K562 (cell line): Measurements from ENCODE around the gene CYB561A3. TPM values are rescaled to one million over a fixed set of nuclear protein-coding genes. Genes with fewer than 3 reads are reported as not detected.

Source experiments
- ATAC-seq: fragments of 200-7000 bp; cut with Tn5 transposase; 3 replicates; pipeline ENCODE4 v1.9.1; 2020; ENCODE audit warnings: moderate library complexity
- BruUV-seq: library from RNA; stranded (reverse); fragments of 400-500 nt; replicated peaks from 2 replicates; lab custom pipeline; 2021; lab: Mats Ljungman, UMichigan
- CTCF ChIA-PET: fragments of 300-600 bp; formaldehyde crosslinking; extraction: SDS; loops from one replicate; lab custom pipeline; 2021; ENCODE audit warnings: low intra/inter-chr PET ratio; lab: Yijun Ruan, JAX
- POLR2A ChIA-PET: fragments of 300-600, 350-650 bp; sonication (Branson Sonifier 250); formaldehyde crosslinking; extraction: SDS; loops from one replicate; lab custom pipeline; 2021; ENCODE audit warnings: antibody characterized with exemption, inconsistent platforms; lab: Yijun Ruan, JAX
- DNase-seq, 4 experiments: peaks; one replicate each; pipeline versions ENCODE4 v3.0.0 to v3.0.0-alpha.2; 2011 to 2018; ENCODE audit warnings: low spot score in 3 of 4, mixed read lengths in 3 of 4; ENCODE audit errors: extremely low read depth in 1 of 4
- FAIRE-seq: peaks from 2 replicates; lab custom pipeline; 2011; peaks lifted over from hg19 to GRCh38; lab: Jason Lieb, UNC
- H2AFZ ChIP-seq: 2 replicates; pipeline ENCODE4 v1.6.0; 2011; ENCODE audit warnings: low read depth, low read length, control low read depth, inconsistent platforms
- H3K27ac ChIP-seq: fragments of 200-600 bp; 3 replicates; pipeline ENCODE4 v1.8.0; 2011; ENCODE audit warnings: low read depth, mild to moderate bottlenecking, control low read depth, inconsistent platforms, low read length, moderate library complexity, mixed read lengths; ENCODE audit errors: extremely low read depth
- H3K27me3 ChIP-seq, 2 experiments: fragments of 300-600 bp in 1 of 2; 2 replicates in 1 of 2; 3 replicates in 1 of 2; pipeline versions ENCODE4 v1.6.0 to v1.8.0; 2011; ENCODE audit warnings: inconsistent platforms in 2 of 2, low read length in 2 of 2, mild to moderate bottlenecking in 1 of 2, mixed read lengths in 1 of 2, moderate library complexity in 1 of 2; ENCODE audit not compliant: control insufficient read depth in 2 of 2, insufficient read depth in 2 of 2
- H3K36me3 ChIP-seq: fragments of 300-600 bp; 3 replicates; pipeline ENCODE4 v1.8.0; 2011; ENCODE audit warnings: mild to moderate bottlenecking, low read length, inconsistent platforms; ENCODE audit not compliant: control insufficient read depth, insufficient read depth
- H3K4me1 ChIP-seq, 2 experiments: fragments of 200-600 bp in 1 of 2; replicated peaks in 1 of 2; 2 replicates in 1 of 2; 3 replicates in 1 of 2; pipeline versions ENCODE4 v1.5.1 to v1.8.0; 2011; ENCODE audit warnings: inconsistent platforms in 2 of 2, low read length in 2 of 2, mild to moderate bottlenecking in 1 of 2, mixed read lengths in 1 of 2, moderate library complexity in 1 of 2; ENCODE audit not compliant: control insufficient read depth in 2 of 2, insufficient read depth in 2 of 2
- H3K4me2 ChIP-seq: 2 replicates; pipeline ENCODE4 v1.6.1; 2011; ENCODE audit warnings: low read length, control low read depth, inconsistent platforms, mixed read lengths; ENCODE audit not compliant: insufficient read depth
- H3K4me3 ChIP-seq: fragments of 200-600 bp; sonication (generic), shearing (Covaris generic); 2 replicates; pipeline ENCODE4 v1.5.1; 2016; ENCODE audit warnings: control low read depth, inconsistent platforms
- H3K79me2 ChIP-seq: fragments of 200-600 bp; 3 replicates; pipeline ENCODE4 v1.8.0; 2011; ENCODE audit warnings: low read length, inconsistent platforms; ENCODE audit not compliant: control insufficient read depth, insufficient read depth
- H3K9ac ChIP-seq, 2 experiments: 2 replicates each; pipeline versions ENCODE4 v1.6.0 to v1.6.1; 2011; ENCODE audit warnings: low read depth in 2 of 2, low read length in 2 of 2, control low read depth in 1 of 2, inconsistent platforms in 1 of 2, mild to moderate bottlenecking in 1 of 2, mixed read lengths in 1 of 2; ENCODE audit not compliant: insufficient read depth in 1 of 2
- H3K9me1 ChIP-seq: one replicate; pipeline ENCODE4 v1.6.0; 2011; ENCODE audit warnings: inconsistent platforms, mild to moderate bottlenecking, low read length, moderate library complexity; ENCODE audit not compliant: control insufficient read depth, insufficient read depth
- H3K9me3 ChIP-seq: replicated peaks from 2 replicates; pipeline ENCODE4 v1.5.1; 2011; ENCODE audit warnings: low read depth, low read length, inconsistent platforms; ENCODE audit not compliant: control insufficient read depth, insufficient read depth
- H4K20me1 ChIP-seq: replicated peaks from 2 replicates; pipeline ENCODE4 v1.6.1; 2011; ENCODE audit warnings: low read length, inconsistent platforms, mixed read lengths; ENCODE audit not compliant: control insufficient read depth, insufficient read depth
- CC2D1A ChIP-seq: fragments of 450-650 bp; IDR thresholded peaks from 2 replicates; pipeline ENCODE4 v1.6.1; 2017; ENCODE audit warnings: mild to moderate bottlenecking
- KDM4B ChIP-seq, 2 experiments: fragments of 450-650 bp in 1 of 2; sonication (generic) in 1 of 2; IDR thresholded peaks; 2 replicates each; pipeline ENCODE4 v1.6.1; 2016 to 2017; ENCODE audit warnings: borderline replicate concordance in 2 of 2, antibody characterized with exemption in 1 of 2, low read depth in 1 of 2, mild to moderate bottlenecking in 1 of 2
- MAZ ChIP-seq, 2 experiments: fragments of 450-650 bp in 1 of 2; sonication (generic) in 1 of 2; formaldehyde crosslinking; IDR thresholded peaks in 1 of 2; conservative IDR thresholded peaks in 1 of 2; 2 replicates each; pipeline versions ENCODE4 v1.4.0 to v1.5.0; 2020; ENCODE audit warnings: mild to moderate bottlenecking in 1 of 2, missing genetic modification reagents in 1 of 2
- MEIS2 ChIP-seq: fragments of 450-650 bp; IDR thresholded peaks from 2 replicates; pipeline ENCODE4 v1.6.1; 2014; ENCODE audit warnings: mild to moderate bottlenecking; ENCODE audit not compliant: partially characterized antibody
- NEUROD1 ChIP-seq: fragments of 150-350 bp; IDR thresholded peaks from 2 replicates; pipeline ENCODE4 v1.6.1; 2014; ENCODE audit warnings: borderline replicate concordance, low read length, low read depth; ENCODE audit not compliant: partially characterized antibody
- PHF8 ChIP-seq: fragments of 200-600 bp; sonication (generic); IDR thresholded peaks from 2 replicates; pipeline ENCODE4 v1.6.1; 2012; ENCODE audit warnings: mixed run types, mild to moderate bottlenecking, inconsistent platforms, low read length, moderate library complexity, borderline replicate concordance
- SPI1 ChIP-seq: IDR thresholded peaks from 2 replicates; pipeline ENCODE4 v1.6.1; 2011; ENCODE audit warnings: low read depth, low read length, control low read depth, borderline replicate concordance
- TAF9B ChIP-seq: fragments of 450-650 bp; IDR thresholded peaks from 2 replicates; pipeline ENCODE4 v1.6.1; 2018; ENCODE audit warnings: mild to moderate bottlenecking; ENCODE audit not compliant: partially characterized antibody
- U2AF1 ChIP-seq: fragments of 200-400 bp; formaldehyde crosslinking; optimal IDR thresholded peaks from 2 replicates; pipeline ENCODE3; 2017; ENCODE audit warnings: mild to moderate bottlenecking, low read depth, low read length, moderate library complexity
- ZNF124 ChIP-seq: sonication (generic); formaldehyde crosslinking; IDR thresholded peaks from 2 replicates; pipeline ENCODE4 v1.8.1; 2022; ENCODE audit warnings: missing genetic modification reagents
- WGBS: fragments of 100-300 bp; shearing (Covaris generic); methylation state at CpG from one replicate; pipeline ENCODE4 v1.1.6; 2016; ENCODE audit warnings: low coverage, mixed read lengths; ENCODE audit not compliant: insufficient coverage; ENCODE audit errors: missing lambda C conversion rate; 5-methylcytosine and 5-hydroxymethylcytosine counted together
- in situ Hi-C: fragments of 300-500 bp; cut with MboI; formaldehyde crosslinking; loops from 4 replicates; pipeline ENCODE4 v1.15.0; 2018; ENCODE audit warnings: inconsistent platforms, mixed read lengths
- intact Hi-C: fragments of 100-400 bp; cut with micrococcal nuclease; formaldehyde crosslinking; loops from 2 replicates; pipeline ENCODE4 v1.14.2; 2022
- polyA plus RNA-seq, 8 experiments: library from polyadenylated mRNA; depleted of rRNA in 4 of 8; stranded (reverse) in 5 of 8; unstranded in 3 of 8; fragments of >200 nt; fragmentation: Nextera tagmentation in 2 of 8; fragmentation: Illumina TruSeq in 1 of 8; extraction: Ambion mirVana in 2 of 8; extraction: Trizol in 1 of 8; gene quantifications; 2 replicates each; pipeline versions ENCODE4 v1.2.1 to v1.2.3, GENCODE V29; 2011 to 2014; ENCODE audit warnings: inconsistent platforms in 1 of 8, missing spikeins in 1 of 8
- total RNA-seq, 7 experiments: library from RNA; depleted of rRNA in 6 of 7; stranded (reverse); fragments of >200 nt in 6 of 7; fragmentation: Illumina TruSeq in 2 of 7; extraction: Trizol in 2 of 7; gene quantifications; 2 replicates each; pipeline versions ENCODE4 v1.2.1 to v1.2.3, GENCODE V29; 2011 to 2021; ENCODE audit warnings: low replicate concordance in 1 of 7
- TF ChIP-seq, protein P1 (sequence below): fragments of 450-650 bp; IDR thresholded peaks from 2 replicates; pipeline ENCODE4 v1.7.1; 2018; ENCODE audit warnings: mild to moderate bottlenecking, low read depth; ENCODE audit not compliant: partially characterized antibody
- TF ChIP-seq, protein P2 (sequence below): sonication (generic); formaldehyde crosslinking; IDR thresholded peaks from 2 replicates; pipeline ENCODE4 v1.8.0; 2022; ENCODE audit warnings: mild to moderate bottlenecking, missing genetic modification reagents

CYB561A3 gene
- total and polyA plus RNA-seq, 9 of the 15 experiments (the other 6 are each of a cell fraction or from before 2014, with no cell fraction given): 29.2 to 78.9 (median 37.9) TPM

DNA sequence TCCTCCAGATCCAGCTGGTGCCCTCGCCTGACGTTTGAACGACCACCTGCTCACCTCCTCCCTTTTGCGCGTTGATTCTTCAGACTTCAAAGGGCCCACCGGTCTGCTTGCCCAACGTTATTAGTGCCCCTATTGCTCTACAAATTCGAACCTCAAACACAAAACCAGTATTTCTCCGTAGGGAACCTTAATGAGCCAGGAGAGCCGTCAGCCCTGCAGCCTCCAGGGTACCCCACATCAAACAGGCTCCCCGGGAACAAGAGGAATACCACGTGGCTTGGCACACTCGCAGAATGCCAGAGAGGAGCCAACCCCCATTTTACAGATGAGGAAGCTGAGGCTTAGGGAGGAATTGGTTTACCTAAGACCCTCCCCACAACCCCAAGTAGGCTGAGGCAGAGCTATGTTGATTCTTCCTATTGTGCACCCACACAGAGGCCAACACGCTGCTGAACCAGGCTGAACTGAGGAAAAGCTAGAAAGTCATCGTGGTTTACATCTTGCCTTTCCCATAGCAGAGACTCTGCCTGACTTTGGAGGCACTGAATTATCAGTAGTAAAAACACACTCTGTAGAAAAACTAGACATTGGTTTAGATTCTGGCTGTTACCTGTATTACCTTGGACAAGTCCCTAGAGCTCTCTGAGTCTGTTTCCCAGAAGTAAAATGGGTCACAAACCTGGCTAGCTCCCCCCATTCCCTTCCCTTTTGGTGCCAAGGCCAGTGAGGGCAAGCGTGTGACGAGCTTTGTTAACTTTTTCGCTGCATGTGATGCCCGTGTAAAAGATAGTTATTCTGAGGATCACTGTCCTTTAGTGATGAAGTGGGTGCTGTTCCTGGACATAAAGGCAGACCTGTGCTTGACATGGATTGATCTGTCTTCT, 27.9 kb downstream of the CYB561A3 start (continued):
- TF ChIP-seq, protein P1, sequence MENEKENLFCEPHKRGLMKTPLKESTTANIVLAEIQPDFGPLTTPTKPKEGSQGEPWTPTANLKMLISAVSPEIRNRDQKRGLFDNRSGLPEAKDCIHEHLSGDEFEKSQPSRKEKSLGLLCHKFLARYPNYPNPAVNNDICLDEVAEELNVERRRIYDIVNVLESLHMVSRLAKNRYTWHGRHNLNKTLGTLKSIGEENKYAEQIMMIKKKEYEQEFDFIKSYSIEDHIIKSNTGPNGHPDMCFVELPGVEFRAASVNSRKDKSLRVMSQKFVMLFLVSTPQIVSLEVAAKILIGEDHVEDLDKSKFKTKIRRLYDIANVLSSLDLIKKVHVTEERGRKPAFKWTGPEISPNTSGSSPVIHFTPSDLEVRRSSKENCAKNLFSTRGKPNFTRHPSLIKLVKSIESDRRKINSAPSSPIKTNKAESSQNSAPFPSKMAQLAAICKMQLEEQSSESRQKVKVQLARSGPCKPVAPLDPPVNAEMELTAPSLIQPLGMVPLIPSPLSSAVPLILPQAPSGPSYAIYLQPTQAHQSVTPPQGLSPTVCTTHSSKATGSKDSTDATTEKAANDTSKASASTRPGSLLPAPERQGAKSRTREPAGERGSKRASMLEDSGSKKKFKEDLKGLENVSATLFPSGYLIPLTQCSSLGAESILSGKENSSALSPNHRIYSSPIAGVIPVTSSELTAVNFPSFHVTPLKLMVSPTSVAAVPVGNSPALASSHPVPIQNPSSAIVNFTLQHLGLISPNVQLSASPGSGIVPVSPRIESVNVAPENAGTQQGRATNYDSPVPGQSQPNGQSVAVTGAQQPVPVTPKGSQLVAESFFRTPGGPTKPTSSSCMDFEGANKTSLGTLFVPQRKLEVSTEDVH: no peak

DNA sequence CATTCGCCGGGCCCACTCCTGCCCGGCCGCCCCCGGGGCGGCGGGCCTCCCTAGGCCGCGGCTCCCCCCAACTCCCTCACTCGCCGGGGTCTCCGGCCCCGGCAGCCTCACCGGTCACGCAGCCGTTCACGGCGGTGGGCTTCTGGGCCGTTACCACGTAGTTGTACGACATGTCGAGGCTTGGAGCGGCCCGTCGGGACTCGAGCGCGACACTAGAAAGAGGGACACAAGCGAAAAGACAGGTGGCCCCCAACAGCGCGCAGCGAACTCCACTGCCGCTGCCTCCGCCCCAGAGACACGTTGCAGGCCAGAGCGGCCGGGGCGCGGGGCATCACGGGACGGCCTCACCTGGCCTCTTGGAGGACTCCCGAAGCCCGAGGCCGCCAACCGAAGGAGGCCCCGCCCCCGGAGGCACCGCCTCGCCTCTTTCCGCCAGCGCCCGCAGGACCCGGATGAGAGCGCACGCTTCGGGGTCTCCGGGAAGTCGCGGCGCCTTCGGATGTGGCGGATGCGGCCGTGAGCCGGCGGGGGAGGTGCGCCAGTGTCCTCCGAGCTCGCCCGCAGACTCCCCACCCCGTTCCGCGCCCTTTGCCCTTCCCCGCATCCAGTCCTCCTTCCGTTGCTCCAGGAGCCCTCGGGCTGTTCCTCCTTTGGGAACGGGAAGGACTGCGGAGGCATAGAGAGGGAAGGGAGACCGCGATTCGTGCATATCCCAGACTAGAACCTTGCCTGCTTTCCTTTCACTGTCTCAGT, 28.7 kb downstream of the CYB561A3 start, which contains the start of the genes DDB1 and TKFC:
TSS of gene DDB1 (minus strand) at position 309 of the 753 bp plus-strand sequence. CDS start at position 172, 137 bp downstream.
TSS of gene TKFC (plus strand) at position 432 of the 753 bp plus-strand sequence. CDS start 1,501 bp downstream, outside the sequence.
- H3K27ac ChIP-seq: peak within 1 kb of the TSS; percentile 97
- WGBS: 1% methylated on average over 57 of the region's 81 CpGs
- peaks cover 65% of the 10 kb centered on the region for H3K79me2 ChIP-seq
- FAIRE-seq: peak; percentile 52
- H3K36me3 ChIP-seq: peaks cover 35% of the 10 kb centered on the region
- peaks cover 7% of the 10 kb centered on the region for H4K20me1 ChIP-seq
- no peaks in the 10 kb centered on the region for H3K27me3 ChIP-seq
- ChIA-PET POLR2A (interaction anchor here (0.7 to 2.3 kb wide), 12 partner anchors 9 to 323 kb away, joined by 3 to 37 read pairs (median 5); partner anchors contain the start of genes CYB561A3 and TMEM138), CTCF (interaction anchor here (1.9 to 8.5 kb wide), 2 partner anchors 52 to 78 kb away, joined by 4 to 135 read pairs; no protein-coding TSS in a partner anchor)
- DNase-seq: peak; percentile 93 to 97 (median 95)
- peak within 1 kb of the TSS; percentile 82 for H2AFZ ChIP-seq
- in situ Hi-C loops (no loop called here), intact Hi-C loops (loop anchor here (2.0 to 5.0 kb wide), 3 partner anchors 30 to 76 kb away; partner anchors contain the start of gene TMEM138)
- peak within 1 kb of the TSS; percentile 88 for H3K4me3 ChIP-seq
- H3K9me3 ChIP-seq: no peaks in the 10 kb centered on the region
- no TSS peak for BruUV-seq
- no peaks in the 10 kb centered on the region for H3K9me1 ChIP-seq
- peak within 1 kb of the TSS; percentile 100 for H3K4me2 ChIP-seq
- ATAC-seq: peak; percentile 92
- peak within 1 kb of the TSS; percentile 99 for H3K9ac ChIP-seq
- peaks cover 40 to 56% of the 10 kb centered on the region in 2 experiments; a peak in 4 of 5 replicates for H3K4me1 ChIP-seq
- TF ChIP-seq, protein P2, sequence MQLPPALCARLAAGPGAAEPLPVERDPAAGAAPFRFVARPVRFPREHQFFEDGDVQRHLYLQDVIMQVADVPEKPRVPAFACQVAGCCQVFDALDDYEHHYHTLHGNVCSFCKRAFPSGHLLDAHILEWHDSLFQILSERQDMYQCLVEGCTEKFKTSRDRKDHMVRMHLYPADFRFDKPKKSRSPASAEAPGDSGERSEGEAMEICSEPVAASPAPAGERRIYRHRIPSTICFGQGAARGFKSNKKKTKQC (CRISPR knock-in tag): peak; percentile 54; the same call in 1 of the 2 replicates
- TF ChIP-seq TAF9B (peak; percentile 76), KDM4B (IDR thresholded peaks at IDR 0.05; ENCODE audit: borderline replicate concordance in 2 of 2, low read depth in 1 of 2) (peak in 1 of 2 experiments; percentile 55; a peak in 1 of 4 replicates), PHF8 (peak; percentile 95), U2AF1 (peak; percentile 60), SPI1 (peak; percentile 32; the same call in 1 of the 2 replicates), ZNF124 (no peak), MEIS2 (no peak), MAZ (CRISPR knock-in tag; conservative IDR thresholded peaks at IDR 0.05 in 1 of 2, IDR thresholded peaks at IDR 0.05 in 1 of 2) (peak; percentile 85 to 89), CC2D1A (no peak), NEUROD1 (peak; percentile 40)
